ENCODE measurements around the gene ZBTB46.

DNA sequence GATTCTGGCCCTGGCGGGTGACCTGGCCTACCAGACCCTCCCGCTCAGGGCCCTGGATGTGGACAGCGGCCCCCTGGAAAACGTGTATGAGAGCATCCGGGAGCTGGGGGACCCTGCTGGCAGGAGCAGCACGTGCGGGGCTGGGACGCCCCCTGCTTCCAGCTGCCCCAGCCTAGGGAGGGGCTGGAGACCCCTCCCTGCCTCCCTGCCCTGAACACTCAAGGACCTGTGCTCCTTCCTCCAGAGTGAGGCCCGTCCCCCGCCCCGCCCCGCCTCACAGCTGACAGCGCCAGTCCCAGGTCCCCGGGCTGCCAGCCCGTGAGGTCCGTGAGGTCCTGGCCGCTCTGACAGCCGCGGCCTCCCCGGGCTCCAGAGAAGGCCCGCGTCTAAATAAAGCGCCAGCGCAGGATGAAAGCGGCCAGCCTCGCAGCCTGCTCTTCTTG lies 92.4 kb downstream of the ZBTB46 start:
- TF ChIP-seq, protein P1, sequence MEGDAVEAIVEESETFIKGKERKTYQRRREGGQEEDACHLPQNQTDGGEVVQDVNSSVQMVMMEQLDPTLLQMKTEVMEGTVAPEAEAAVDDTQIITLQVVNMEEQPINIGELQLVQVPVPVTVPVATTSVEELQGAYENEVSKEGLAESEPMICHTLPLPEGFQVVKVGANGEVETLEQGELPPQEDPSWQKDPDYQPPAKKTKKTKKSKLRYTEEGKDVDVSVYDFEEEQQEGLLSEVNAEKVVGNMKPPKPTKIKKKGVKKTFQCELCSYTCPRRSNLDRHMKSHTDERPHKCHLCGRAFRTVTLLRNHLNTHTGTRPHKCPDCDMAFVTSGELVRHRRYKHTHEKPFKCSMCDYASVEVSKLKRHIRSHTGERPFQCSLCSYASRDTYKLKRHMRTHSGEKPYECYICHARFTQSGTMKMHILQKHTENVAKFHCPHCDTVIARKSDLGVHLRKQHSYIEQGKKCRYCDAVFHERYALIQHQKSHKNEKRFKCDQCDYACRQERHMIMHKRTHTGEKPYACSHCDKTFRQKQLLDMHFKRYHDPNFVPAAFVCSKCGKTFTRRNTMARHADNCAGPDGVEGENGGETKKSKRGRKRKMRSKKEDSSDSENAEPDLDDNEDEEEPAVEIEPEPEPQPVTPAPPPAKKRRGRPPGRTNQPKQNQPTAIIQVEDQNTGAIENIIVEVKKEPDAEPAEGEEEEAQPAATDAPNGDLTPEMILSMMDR (IDR thresholded peaks at IDR 0.05), result no peak
- TF ChIP-seq POLR2A (IDR thresholded peaks at IDR 0.05), result no peak

Data from thyroid gland (tissue), 4 donors.